ES-I3 (cell line): ENCODE measurements around the gene CCDC88C.

ENCODE experiments used
- H3K36me3 ChIP-seq: 2 replicates; pipeline ENCODE4 v1.6.1; 2013; ENCODE audit warnings: mild to moderate bottlenecking, low read length, control low read depth, moderate library complexity; ENCODE audit not compliant: insufficient read depth
- H3K4me1 ChIP-seq: 2 replicates; pipeline ENCODE4 v1.6.1; 2013; ENCODE audit warnings: mild to moderate bottlenecking, control low read depth, low read length; ENCODE audit not compliant: insufficient read depth
- H3K9ac ChIP-seq: 2 replicates; pipeline ENCODE4 v1.6.1; 2013; ENCODE audit warnings: low read depth, mild to moderate bottlenecking, low read length, moderate library complexity
- H3K9me3 ChIP-seq: 2 replicates; pipeline ENCODE4 v1.6.1; 2013; ENCODE audit warnings: mild to moderate bottlenecking, low read length, moderate library complexity; ENCODE audit not compliant: control insufficient read depth, insufficient read depth

The CCDC88C gene

GRCh38 chr14:91385224-91385623 lies 32.4 kb downstream of the CCDC88C start:
- Histone ChIP-seq H3K36me3 (no peaks in the 10 kb centered on the region), H3K9ac (no peak overlapping the region), H3K4me1 (peaks cover 6% of the 10 kb centered on the region; the same call in 1 of the 2 replicates), H3K9me3 (no peaks in the 10 kb centered on the region)

- peaks cover 6% of the 10 kb centered on the region; the same call in 1 of the 2 replicates for H3K4me1 ChIP-seq
- no peak overlapping the region for H3K9ac ChIP-seq
- H3K9me3 ChIP-seq = no peaks in the 10 kb centered on the region
- no peaks in the 10 kb centered on the region for H3K36me3 ChIP-seq
Observed at GRCh38 chr14:91383439-91383838, 34.2 kb downstream of the CCDC88C start.

GRCh38 chr14:91381801-91382670 lies 35.6 kb downstream of the CCDC88C start:
- Histone ChIP-seq H3K9me3 (no peaks in the 10 kb centered on the region), H3K4me1 (peaks cover 8% of the 10 kb centered on the region; the same call in 1 of the 2 replicates), H3K9ac (no peak overlapping the region), H3K36me3 (no peaks in the 10 kb centered on the region)

- Histone ChIP-seq H3K4me1 (peaks cover 8% of the 10 kb centered on the region; the same call in 1 of the 2 replicates), H3K9me3 (no peaks in the 10 kb centered on the region), H3K36me3 (no peaks in the 10 kb centered on the region), H3K9ac (no peak overlapping the region)
Observed at GRCh38 chr14:91380610-91381371, 36.8 kb downstream of the CCDC88C start.

GRCh38 chr14:91380123-91380522 lies 37.5 kb downstream of the CCDC88C start:
- no peaks in the 10 kb centered on the region for H3K36me3 ChIP-seq
- H3K9ac ChIP-seq = no peak overlapping the region
- H3K9me3 ChIP-seq = no peaks in the 10 kb centered on the region
- peaks cover 8% of the 10 kb centered on the region; the same call in 1 of the 2 replicates for H3K4me1 ChIP-seq

- Histone ChIP-seq H3K9ac (no peak overlapping the region), H3K4me1 (peaks cover 13% of the 10 kb centered on the region; the same call in 1 of the 2 replicates), H3K9me3 (no peaks in the 10 kb centered on the region), H3K36me3 (no peaks in the 10 kb centered on the region)
Observed at GRCh38 chr14:91379579-91379932, 38.1 kb downstream of the CCDC88C start.

- Histone ChIP-seq H3K9me3 (no peaks in the 10 kb centered on the region), H3K4me1 (peaks cover 15% of the 10 kb centered on the region; the same call in 1 of the 2 replicates), H3K36me3 (no peaks in the 10 kb centered on the region), H3K9ac (no peak overlapping the region)
Observed at GRCh38 chr14:91378930-91379578, 38.6 kb downstream of the CCDC88C start.

GRCh38 chr14:91377700-91378652 lies 39.6 kb downstream of the CCDC88C start:
- H3K36me3 ChIP-seq = no peaks in the 10 kb centered on the region
- H3K4me1 ChIP-seq = peaks cover 25% of the 10 kb centered on the region; the same call in 1 of the 2 replicates
- no peaks in the 10 kb centered on the region for H3K9me3 ChIP-seq
- H3K9ac ChIP-seq = no peak overlapping the region

GRCh38 chr14:91376547-91377477 lies 40.8 kb downstream of the CCDC88C start:
- no peaks in the 10 kb centered on the region for H3K36me3 ChIP-seq
- H3K4me1 ChIP-seq = peaks cover 25% of the 10 kb centered on the region; the same call in 1 of the 2 replicates
- no peaks in the 10 kb centered on the region for H3K9me3 ChIP-seq
- H3K9ac ChIP-seq = no peak overlapping the region

GRCh38 chr14:91375720-91376452 lies 41.7 kb downstream of the CCDC88C start:
- Histone ChIP-seq H3K4me1 (peaks cover 28% of the 10 kb centered on the region; the same call in 1 of the 2 replicates), H3K9ac (no peak overlapping the region), H3K9me3 (no peaks in the 10 kb centered on the region), H3K36me3 (no peaks in the 10 kb centered on the region)

GRCh38 chr14:91374879-91375702 lies 42.5 kb downstream of the CCDC88C start:
- no peak overlapping the region for H3K9ac ChIP-seq
- H3K9me3 ChIP-seq = no peaks in the 10 kb centered on the region
- H3K4me1 ChIP-seq = peaks cover 28% of the 10 kb centered on the region; the same call in 1 of the 2 replicates
- H3K36me3 ChIP-seq = no peaks in the 10 kb centered on the region
